Astrocyte (in vitro differentiated cells and primary cell): ENCODE data around the gene CCDC61. TPM values are rescaled to one million over a fixed set of nuclear protein-coding genes. Genes with fewer than 3 reads are reported as not detected.

Source experiments
- DNase-seq: peaks from one replicate; pipeline ENCODE4 v3.0.0-alpha.2; 2010; ENCODE audit warnings: low read depth
- FAIRE-seq: peaks from 2 replicates; lab custom pipeline; 2011; peaks lifted over from hg19 to GRCh38; lab: Jason Lieb, UNC
- H2AFZ ChIP-seq: 2 replicates; pipeline ENCODE4 v1.6.0; 2012; ENCODE audit warnings: low read depth, low read length, inconsistent platforms
- H3K27ac ChIP-seq: 2 replicates; pipeline ENCODE4 v1.5.1; 2011; ENCODE audit warnings: low read depth, low read length, inconsistent platforms
- H3K27me3 ChIP-seq: 2 replicates; pipeline ENCODE4 v1.6.0; 2011; ENCODE audit warnings: low read length, inconsistent platforms; ENCODE audit not compliant: insufficient read depth
- H3K36me3 ChIP-seq: 2 replicates; pipeline ENCODE4 v1.5.1; 2011; ENCODE audit warnings: low read length, inconsistent platforms; ENCODE audit not compliant: insufficient read depth
- H3K4me1 ChIP-seq: 2 replicates; pipeline ENCODE4 v1.5.1; 2011; ENCODE audit warnings: low read length, inconsistent platforms; ENCODE audit not compliant: insufficient read depth
- H3K4me2 ChIP-seq: 2 replicates; pipeline ENCODE4 v1.6.0; 2012; ENCODE audit warnings: low read length, inconsistent platforms
- H3K4me3 ChIP-seq: 2 replicates; pipeline ENCODE4 v1.5.1; 2011; ENCODE audit warnings: low read depth, mild to moderate bottlenecking, low read length, inconsistent platforms; ENCODE audit not compliant: insufficient read depth
- H3K79me2 ChIP-seq: 2 replicates; pipeline ENCODE4 v1.6.0; 2012; ENCODE audit warnings: mild to moderate bottlenecking, low read length, inconsistent platforms; ENCODE audit not compliant: insufficient read depth
- H3K9ac ChIP-seq: 2 replicates; pipeline ENCODE4 v1.6.0; 2012; ENCODE audit warnings: mild to moderate bottlenecking, low read length, inconsistent platforms
- H3K9me3 ChIP-seq: 2 replicates; pipeline ENCODE4 v1.5.1; 2012; ENCODE audit warnings: low read depth, mild to moderate bottlenecking, low read length, inconsistent platforms; ENCODE audit not compliant: insufficient read depth
- H4K20me1 ChIP-seq: 2 replicates; pipeline ENCODE4 v1.6.0; 2012; ENCODE audit warnings: low read length, inconsistent platforms; ENCODE audit not compliant: insufficient read depth
- H3K27ac Mint-ChIP-seq: one replicate; pipeline ENCODE4 v1.8.0; 2021; ENCODE audit warnings: mild to moderate bottlenecking, mixed read lengths; ENCODE audit not compliant: unreplicated experiment
- H3K27me3 Mint-ChIP-seq: one replicate; pipeline ENCODE4 v1.8.0; 2021; ENCODE audit warnings: low read depth, mixed read lengths; ENCODE audit not compliant: unreplicated experiment
- H3K36me3 Mint-ChIP-seq: one replicate; pipeline ENCODE4 v1.8.0; 2021; ENCODE audit warnings: low read depth, mixed read lengths; ENCODE audit not compliant: unreplicated experiment
- H3K4me1 Mint-ChIP-seq: one replicate; pipeline ENCODE4 v1.8.0; 2021; ENCODE audit warnings: low read depth, mixed read lengths; ENCODE audit not compliant: unreplicated experiment
- H3K4me3 Mint-ChIP-seq: one replicate; pipeline ENCODE4 v1.8.0; 2021; ENCODE audit warnings: mild to moderate bottlenecking, moderate library complexity, mixed read lengths; ENCODE audit not compliant: unreplicated experiment
- H3K9me3 Mint-ChIP-seq: one replicate; pipeline ENCODE4 v1.8.0; 2021; ENCODE audit warnings: mild to moderate bottlenecking, mixed read lengths; ENCODE audit not compliant: unreplicated experiment
- EZH2 ChIP-seq: IDR thresholded peaks from 2 replicates; pipeline ENCODE4 v1.6.1; 2012; ENCODE audit warnings: mild to moderate bottlenecking, low read length, inconsistent platforms; ENCODE audit not compliant: insufficient read depth
- total RNA-seq: library from RNA; stranded (reverse); gene quantifications from 2 replicates; pipeline ENCODE4 v1.2.1, GENCODE V29; 2021
- TF ChIP-seq, protein P1 (sequence below): IDR thresholded peaks from 2 replicates; pipeline ENCODE4 v1.5.1; 2011; ENCODE audit warnings: low read depth, mild to moderate bottlenecking, inconsistent platforms, low read length, moderate library complexity; ENCODE audit not compliant: insufficient read depth

The CCDC61 gene
- total RNA-seq, 1 donor from 2014 or later = 6.6 TPM

DNA sequence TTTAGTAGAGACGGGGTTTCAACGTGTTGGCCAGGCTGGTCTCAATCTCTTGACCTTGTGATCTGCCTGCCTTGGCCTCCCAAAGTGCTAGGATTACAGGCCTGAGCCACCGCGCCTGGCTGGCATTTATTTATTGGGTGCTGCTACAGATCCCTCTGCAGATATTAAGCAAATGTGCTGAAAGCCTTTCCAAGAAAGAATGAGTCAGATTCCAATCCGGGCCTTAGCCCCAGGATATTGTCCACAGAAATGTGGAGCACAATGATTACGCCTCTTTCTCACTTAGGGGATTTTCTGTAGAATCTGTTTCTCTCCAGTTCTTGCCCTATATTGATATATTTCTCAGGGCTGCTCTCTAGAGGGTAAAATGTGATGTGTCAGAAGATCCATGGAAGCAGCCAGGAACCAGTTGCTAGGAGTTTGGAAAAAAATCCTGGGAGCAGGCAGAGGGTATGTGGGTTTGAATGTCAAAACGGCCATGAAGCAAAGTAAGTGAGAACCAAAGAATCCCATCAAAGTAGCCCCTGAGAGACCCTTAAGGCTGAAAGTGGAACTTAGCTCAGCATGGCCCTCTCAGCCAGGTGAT, 70.3 kb downstream of the CCDC61 start:
- TF ChIP-seq EZH2 = no peak
- TF ChIP-seq, protein P1, sequence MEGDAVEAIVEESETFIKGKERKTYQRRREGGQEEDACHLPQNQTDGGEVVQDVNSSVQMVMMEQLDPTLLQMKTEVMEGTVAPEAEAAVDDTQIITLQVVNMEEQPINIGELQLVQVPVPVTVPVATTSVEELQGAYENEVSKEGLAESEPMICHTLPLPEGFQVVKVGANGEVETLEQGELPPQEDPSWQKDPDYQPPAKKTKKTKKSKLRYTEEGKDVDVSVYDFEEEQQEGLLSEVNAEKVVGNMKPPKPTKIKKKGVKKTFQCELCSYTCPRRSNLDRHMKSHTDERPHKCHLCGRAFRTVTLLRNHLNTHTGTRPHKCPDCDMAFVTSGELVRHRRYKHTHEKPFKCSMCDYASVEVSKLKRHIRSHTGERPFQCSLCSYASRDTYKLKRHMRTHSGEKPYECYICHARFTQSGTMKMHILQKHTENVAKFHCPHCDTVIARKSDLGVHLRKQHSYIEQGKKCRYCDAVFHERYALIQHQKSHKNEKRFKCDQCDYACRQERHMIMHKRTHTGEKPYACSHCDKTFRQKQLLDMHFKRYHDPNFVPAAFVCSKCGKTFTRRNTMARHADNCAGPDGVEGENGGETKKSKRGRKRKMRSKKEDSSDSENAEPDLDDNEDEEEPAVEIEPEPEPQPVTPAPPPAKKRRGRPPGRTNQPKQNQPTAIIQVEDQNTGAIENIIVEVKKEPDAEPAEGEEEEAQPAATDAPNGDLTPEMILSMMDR = no peak
- no peak overlapping the region for H3K4me3 Mint-ChIP-seq
- peaks cover 39% of the 10 kb centered on the region for H3K36me3 Mint-ChIP-seq
- H3K4me3 ChIP-seq = no peak overlapping the region
- no peak overlapping the region for H3K4me2 ChIP-seq
- H3K9me3 ChIP-seq = peaks cover 3% of the 10 kb centered on the region
- DNase-seq = peak; percentile 65
- no peak overlapping the region for H3K9ac ChIP-seq
- H4K20me1 ChIP-seq = no peaks in the 10 kb centered on the region
- no peak overlapping the region for H3K27ac ChIP-seq
- H3K27ac Mint-ChIP-seq = no peak overlapping the region
- H2AFZ ChIP-seq = no peak overlapping the region
- peaks cover 15% of the 10 kb centered on the region for H3K27me3 Mint-ChIP-seq
- H3K27me3 ChIP-seq = peaks cover 8% of the 10 kb centered on the region
- no peaks in the 10 kb centered on the region for H3K36me3 ChIP-seq
- no peaks in the 10 kb centered on the region for H3K79me2 ChIP-seq
- FAIRE-seq = peak; percentile 29
- H3K4me1 Mint-ChIP-seq = peaks cover 35% of the 10 kb centered on the region
- H3K9me3 Mint-ChIP-seq = peaks cover 26% of the 10 kb centered on the region
- H3K4me1 ChIP-seq = peaks cover 32% of the 10 kb centered on the region

GRCh38 chr19:46066471-46066870, 71.2 kb downstream of the CCDC61 start:
- Histone ChIP-seq H3K9me3 (peaks cover 1% of the 10 kb centered on the region), H3K27me3 (peaks cover 8% of the 10 kb centered on the region), H4K20me1 (no peaks in the 10 kb centered on the region), H3K9ac (no peak overlapping the region), H2AFZ (no peak overlapping the region), H3K4me2 (no peak overlapping the region), H3K36me3 (no peaks in the 10 kb centered on the region), H3K4me1 (peaks cover 35% of the 10 kb centered on the region), H3K27ac (no peak overlapping the region), H3K4me3 (no peak overlapping the region), H3K79me2 (no peaks in the 10 kb centered on the region)
- H3K27me3 Mint-ChIP-seq = peaks cover 15% of the 10 kb centered on the region
- H3K27ac Mint-ChIP-seq = no peak overlapping the region
- peaks cover 41% of the 10 kb centered on the region for H3K4me1 Mint-ChIP-seq
- no peak overlapping the region for H3K4me3 Mint-ChIP-seq
- FAIRE-seq (no peak), DNase-seq (no peak)
- peaks cover 39% of the 10 kb centered on the region for H3K36me3 Mint-ChIP-seq
- no peak for TF ChIP-seq EZH2
- TF ChIP-seq, protein P1 = no peak
- H3K9me3 Mint-ChIP-seq = peaks cover 24% of the 10 kb centered on the region

DNA sequence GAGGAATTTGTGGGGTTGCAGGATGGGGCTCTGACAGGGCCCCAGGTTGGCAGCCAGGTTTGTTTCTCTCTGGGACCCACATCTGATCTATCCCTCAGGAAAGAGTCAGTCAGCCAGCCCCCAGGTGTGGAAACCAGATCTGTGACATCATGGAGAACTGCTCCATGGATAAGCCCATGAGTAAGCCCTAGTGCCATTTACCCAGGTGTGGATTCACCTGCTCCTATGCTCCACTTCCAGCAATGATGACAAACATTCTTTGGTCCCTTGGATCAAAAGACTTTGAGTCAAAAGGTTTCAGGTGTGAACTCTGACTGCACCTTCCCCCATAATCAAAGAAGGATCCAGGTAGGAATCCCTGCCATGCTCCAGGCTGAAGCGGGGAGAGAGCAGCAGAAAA, 72.4 kb downstream of the CCDC61 start:
- H2AFZ ChIP-seq = no peak overlapping the region
- H3K9ac ChIP-seq = no peak overlapping the region
- H4K20me1 ChIP-seq = no peaks in the 10 kb centered on the region
- TF ChIP-seq, protein P1 = no peak
- TF ChIP-seq EZH2 = no peak
- H3K9me3 ChIP-seq = no peaks in the 10 kb centered on the region
- H3K4me2 ChIP-seq = no peak overlapping the region
- no peak for DNase-seq
- no peak for FAIRE-seq
- Mint-ChIP-seq H3K4me3 (peak overlapping the region; percentile 11), H3K4me1 (peaks cover 46% of the 10 kb centered on the region), H3K27me3 (peaks cover 10% of the 10 kb centered on the region), H3K27ac (no peak overlapping the region), H3K36me3 (peaks cover 31% of the 10 kb centered on the region), H3K9me3 (peaks cover 16% of the 10 kb centered on the region)
- H3K27ac ChIP-seq = no peak overlapping the region
- H3K79me2 ChIP-seq = no peaks in the 10 kb centered on the region
- H3K4me3 ChIP-seq = no peak overlapping the region
- H3K4me1 ChIP-seq = peaks cover 35% of the 10 kb centered on the region
- no peaks in the 10 kb centered on the region for H3K36me3 ChIP-seq
- peaks cover 8% of the 10 kb centered on the region for H3K27me3 ChIP-seq
